Mucosa of rectum (tissue), 2 donors: Measurements from ENCODE around the gene LPP.

Experiments
- H3K27ac ChIP-seq, 2 donors: one replicate each; pipeline ENCODE4 v1.7.0; 2013; ENCODE audit warnings: inconsistent platforms in 2 of 2, low read depth in 2 of 2, low read length in 2 of 2
- H3K27me3 ChIP-seq, 2 donors: one replicate each; pipeline ENCODE4 v1.7.0; 2013; ENCODE audit warnings: low read length in 2 of 2; ENCODE audit not compliant: control insufficient read depth in 2 of 2, insufficient read depth in 2 of 2
- H3K36me3 ChIP-seq, 2 donors: one replicate each; pipeline ENCODE4 v1.7.0; 2013; ENCODE audit warnings: low read length in 2 of 2; ENCODE audit not compliant: control insufficient read depth in 2 of 2, insufficient read depth in 2 of 2
- H3K4me1 ChIP-seq, 2 donors: one replicate each; pipeline ENCODE4 v1.7.0; 2013; ENCODE audit warnings: low read length in 2 of 2, mild to moderate bottlenecking in 1 of 2; ENCODE audit not compliant: control insufficient read depth in 2 of 2, insufficient read depth in 2 of 2
- H3K4me3 ChIP-seq, 2 donors: one replicate each; pipeline ENCODE4 v1.7.0; 2013; ENCODE audit warnings: low read length in 2 of 2
- H3K9ac ChIP-seq, 2 donors: one replicate each; pipeline ENCODE4 v1.7.0; 2013; ENCODE audit warnings: low read length in 2 of 2, low read depth in 1 of 2, mild to moderate bottlenecking in 1 of 2
- H3K9me3 ChIP-seq, 2 donors: one replicate each; pipeline ENCODE4 v1.7.0; 2013; ENCODE audit warnings: low read length in 2 of 2; ENCODE audit not compliant: control insufficient read depth in 2 of 2
- donor health status: healthy.
- donor health status: Normal muscosa, but diverticular disease.

LPP gene

GRCh38 chr3:188394623-188395022 lies 240.7 kb downstream of the LPP start:
- H3K9ac ChIP-seq: no peak overlapping the region
- H3K4me1 ChIP-seq: peaks cover 6 to 10% of the 10 kb centered on the region in 2 donors
- no peaks in the 10 kb centered on the region for H3K9me3 ChIP-seq

GRCh38 chr3:188396251-188396650 lies 242.3 kb downstream of the LPP start:
- no peak overlapping the region for H3K9ac ChIP-seq
- H3K4me1 ChIP-seq: peaks cover 6% of the 10 kb centered on the region in 2 donors

More at GRCh38 chr3:188394623-188395022, 240.7 kb downstream of the LPP start:
- H3K36me3 ChIP-seq: no peaks in the 10 kb centered on the region
- H3K27me3 ChIP-seq: no peaks in the 10 kb centered on the region
- H3K4me3 ChIP-seq: no peak overlapping the region
- H3K27ac ChIP-seq: no peak overlapping the region

GRCh38 chr3:188396900-188397299 lies 242.9 kb downstream of the LPP start:
- no peaks in the 10 kb centered on the region for H3K9me3 ChIP-seq
- H3K9ac ChIP-seq: no peak overlapping the region
- H3K4me1 ChIP-seq: peaks cover 6% of the 10 kb centered on the region in 2 donors
- no peaks in the 10 kb centered on the region for H3K36me3 ChIP-seq
- peak overlapping the region in 1 of 2 donors; percentile 8 for H3K27ac ChIP-seq
- no peak overlapping the region for H3K4me3 ChIP-seq
- H3K27me3 ChIP-seq: no peaks in the 10 kb centered on the region

More at GRCh38 chr3:188396251-188396650, 242.3 kb downstream of the LPP start:
- Histone ChIP-seq H3K4me3 (no peak overlapping the region), H3K27me3 (no peaks in the 10 kb centered on the region), H3K36me3 (no peaks in the 10 kb centered on the region), H3K27ac (no peak overlapping the region), H3K9me3 (no peaks in the 10 kb centered on the region)

- H3K27me3 ChIP-seq: no peaks in the 10 kb centered on the region
- H3K36me3 ChIP-seq: no peaks in the 10 kb centered on the region
- H3K9ac ChIP-seq: no peak overlapping the region
- H3K9me3 ChIP-seq: no peaks in the 10 kb centered on the region
- H3K27ac ChIP-seq: no peak overlapping the region
- H3K4me3 ChIP-seq: peak overlapping the region in 1 of 2 donors; percentile 3
- H3K4me1 ChIP-seq: peaks cover 6% of the 10 kb centered on the region in 2 donors
These were observed 244.1 kb downstream of the LPP start for GRCh38 chr3:188397766-188398705.

GRCh38 chr3:188400494-188401243 lies 246.7 kb downstream of the LPP start:
- Histone ChIP-seq H3K4me3 (no peak overlapping the region), H3K36me3 (no peaks in the 10 kb centered on the region), H3K27me3 (no peaks in the 10 kb centered on the region), H3K9me3 (no peaks in the 10 kb centered on the region), H3K9ac (no peak overlapping the region), H3K4me1 (peaks cover 3 to 6% of the 10 kb centered on the region in 2 donors), H3K27ac (peak overlapping the region in 1 of 2 donors; percentile 24)

GRCh38 chr3:188401244-188401993 lies 247.5 kb downstream of the LPP start:
- no peak overlapping the region for H3K9ac ChIP-seq
- H3K27ac ChIP-seq: no peak overlapping the region
- H3K9me3 ChIP-seq: no peaks in the 10 kb centered on the region
- H3K36me3 ChIP-seq: peaks cover 5 to 6% of the 10 kb centered on the region in 2 donors
- no peaks in the 10 kb centered on the region for H3K27me3 ChIP-seq
- H3K4me1 ChIP-seq: peaks cover 3 to 6% of the 10 kb centered on the region in 2 donors
- no peak overlapping the region for H3K4me3 ChIP-seq

- no peaks in the 10 kb centered on the region for H3K9me3 ChIP-seq
- no peak overlapping the region for H3K4me3 ChIP-seq
- no peak overlapping the region for H3K27ac ChIP-seq
- H3K4me1 ChIP-seq: no peaks in the 10 kb centered on the region
- H3K27me3 ChIP-seq: no peaks in the 10 kb centered on the region
- H3K36me3 ChIP-seq: peaks cover 11% of the 10 kb centered on the region in 2 donors
- H3K9ac ChIP-seq: no peak overlapping the region
These were observed 248.3 kb downstream of the LPP start for GRCh38 chr3:188402229-188402628.

- Histone ChIP-seq H3K27me3 (no peaks in the 10 kb centered on the region), H3K4me3 (no peak overlapping the region), H3K27ac (no peak overlapping the region), H3K36me3 (peaks cover 14 to 18% of the 10 kb centered on the region in 2 donors), H3K9ac (no peak overlapping the region), H3K9me3 (no peaks in the 10 kb centered on the region), H3K4me1 (no peaks in the 10 kb centered on the region)
These were observed 249.4 kb downstream of the LPP start for GRCh38 chr3:188403404-188403803.

- H3K27me3 ChIP-seq: no peaks in the 10 kb centered on the region
- no peaks in the 10 kb centered on the region for H3K4me1 ChIP-seq
- H3K36me3 ChIP-seq: peaks cover 14 to 24% of the 10 kb centered on the region in 2 donors
- H3K9me3 ChIP-seq: no peaks in the 10 kb centered on the region
- H3K4me3 ChIP-seq: no peak overlapping the region
- H3K27ac ChIP-seq: no peak overlapping the region
- H3K9ac ChIP-seq: no peak overlapping the region
These were observed 250.2 kb downstream of the LPP start for GRCh38 chr3:188404124-188404523.
